ENCODE results near the gene ANKZF1.

ANKZF1 gene

DNA sequence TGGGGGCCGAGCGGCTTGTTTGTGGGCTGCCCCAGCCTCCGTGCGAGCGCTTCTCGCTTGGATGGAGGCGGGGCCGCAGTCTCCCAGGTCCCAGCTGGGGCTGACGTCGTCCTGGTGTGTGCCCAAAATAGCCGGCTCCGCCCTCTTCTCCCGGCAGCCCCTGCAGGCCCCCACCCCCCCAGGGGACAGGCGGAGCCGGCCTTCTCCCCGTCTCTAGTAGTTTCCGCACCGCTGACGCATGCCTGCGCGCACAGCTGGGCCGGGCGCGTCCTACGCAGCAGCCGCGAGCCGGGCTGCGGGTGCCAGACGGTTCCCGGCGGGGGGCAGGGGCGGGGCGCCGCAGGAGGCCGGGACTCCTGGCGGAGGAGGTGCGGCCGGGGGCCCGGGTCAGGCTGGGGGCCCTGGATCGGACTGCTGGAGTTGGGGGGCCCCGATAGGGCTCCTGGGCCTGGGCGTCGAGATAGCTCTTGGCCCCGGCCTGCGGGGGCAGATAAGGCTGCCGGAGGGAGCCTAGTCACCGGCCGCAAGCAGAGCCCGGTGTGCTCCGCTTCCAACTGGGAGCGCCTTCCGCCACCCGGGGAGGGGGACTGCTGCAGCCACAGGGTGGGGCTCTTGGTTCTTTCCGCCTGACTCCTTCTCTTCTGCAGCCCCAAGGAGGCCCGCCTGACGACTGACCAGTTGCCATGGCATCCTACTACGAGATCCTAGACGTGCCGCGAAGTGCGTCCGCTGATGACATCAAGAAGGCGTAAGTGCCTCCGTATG, 49.7 kb downstream of the ANKZF1 start, which contains the start of gene DNAJB2:
Gene DNAJB2 (plus strand): TSS at position 216 of the 765 bp plus-strand sequence. CDS start 468 bp downstream, at position 684.
- in situ Hi-C loops (cut with HindIII; ENCODE audit: low sequenced_read_pairs) = no loop called here

DNA sequence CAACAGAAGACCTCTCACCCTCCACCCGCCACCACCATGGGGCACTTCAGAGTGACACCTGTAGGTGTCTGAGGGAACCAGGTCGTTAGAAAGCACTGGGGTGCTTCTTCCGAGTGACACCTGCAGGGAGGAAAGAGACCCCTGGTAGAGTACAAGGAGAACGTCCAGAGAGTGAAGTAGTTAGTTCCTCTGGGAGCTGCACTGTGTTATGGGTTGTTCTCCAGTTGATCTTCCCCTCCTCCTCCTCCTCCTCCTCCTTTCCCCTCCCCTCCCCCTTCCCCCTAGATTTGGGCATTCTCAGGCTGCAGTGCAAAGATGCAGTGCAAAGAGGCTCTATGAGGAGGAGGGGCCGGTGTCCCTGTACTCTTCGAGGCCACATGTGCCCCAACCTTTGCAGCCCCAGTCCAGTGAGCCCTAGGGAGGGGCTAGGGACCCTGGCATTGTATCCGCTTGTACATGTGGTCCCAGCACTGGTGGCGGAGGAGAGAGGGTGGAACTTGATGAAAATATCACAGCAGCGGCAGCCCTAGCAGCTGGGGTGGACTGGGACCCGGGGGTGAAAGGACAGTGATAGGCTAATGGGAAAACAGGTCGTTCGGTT, 50.4 kb downstream of the ANKZF1 start:
- in situ Hi-C loops (cut with HindIII; ENCODE audit: low sequenced_read_pairs) = no loop called here

GRCh38 chr2:219280651-219281050, 51.0 kb downstream of the ANKZF1 start:
- in situ Hi-C loops (cut with HindIII; ENCODE audit: low sequenced_read_pairs) = no loop called here

DNA sequence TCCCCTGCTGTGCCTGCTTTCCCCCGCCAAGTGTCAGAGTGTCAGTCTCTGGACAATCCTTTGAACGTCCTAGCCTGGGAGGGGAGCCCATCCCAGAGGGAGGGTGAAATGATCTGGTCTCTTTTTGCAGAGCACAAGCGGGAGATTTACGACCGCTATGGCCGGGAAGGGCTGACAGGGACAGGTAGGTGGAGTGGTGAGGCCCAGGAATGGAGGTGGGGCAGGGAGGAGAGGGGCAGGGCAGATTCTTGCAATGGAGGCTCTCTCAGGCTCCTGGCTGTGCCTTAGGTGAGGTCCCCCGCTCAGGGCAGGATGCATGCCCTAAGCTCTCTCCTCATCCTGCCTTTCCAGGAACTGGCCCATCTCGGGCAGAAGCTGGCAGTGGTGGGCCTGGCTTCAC, 52.0 kb downstream of the ANKZF1 start:
- in situ Hi-C loops (cut with HindIII; ENCODE audit: low sequenced_read_pairs) = no loop called here

GRCh38 chr2:219282375-219282774, 52.8 kb downstream of the ANKZF1 start:
- in situ Hi-C loops (cut with HindIII; ENCODE audit: low sequenced_read_pairs) = no loop called here

DNA sequence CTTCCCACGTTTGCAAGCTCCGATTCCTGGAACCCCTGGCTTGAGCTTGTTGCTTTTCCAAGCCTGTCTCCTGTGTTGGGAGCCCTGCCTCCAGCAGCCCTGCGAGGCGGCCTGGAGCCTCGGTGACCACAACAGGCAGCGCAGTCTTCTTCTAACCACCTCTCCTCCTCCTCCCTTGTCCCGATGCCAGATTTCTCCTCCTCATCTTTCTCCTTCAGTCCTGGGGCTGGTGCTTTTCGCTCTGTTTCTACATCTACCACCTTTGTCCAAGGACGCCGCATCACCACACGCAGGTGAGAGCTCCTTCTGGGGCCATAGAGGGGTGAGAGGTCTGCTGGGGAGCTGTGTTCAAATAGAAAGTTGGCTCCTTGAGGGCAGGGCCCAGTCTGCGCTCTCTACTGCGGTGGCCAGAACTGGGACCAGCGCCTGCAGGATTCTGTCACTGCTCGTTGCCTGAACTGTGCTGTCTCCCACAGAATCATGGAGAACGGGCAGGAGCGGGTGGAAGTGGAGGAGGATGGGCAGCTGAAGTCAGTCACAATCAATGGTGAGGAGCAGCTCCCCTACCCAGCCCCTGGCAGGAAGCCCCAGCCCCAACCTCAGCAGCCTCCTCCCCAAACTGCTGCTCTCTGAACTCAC, 53.5 kb downstream of the ANKZF1 start:
- in situ Hi-C loops (cut with HindIII; ENCODE audit: low sequenced_read_pairs) = no loop called here

DNA sequence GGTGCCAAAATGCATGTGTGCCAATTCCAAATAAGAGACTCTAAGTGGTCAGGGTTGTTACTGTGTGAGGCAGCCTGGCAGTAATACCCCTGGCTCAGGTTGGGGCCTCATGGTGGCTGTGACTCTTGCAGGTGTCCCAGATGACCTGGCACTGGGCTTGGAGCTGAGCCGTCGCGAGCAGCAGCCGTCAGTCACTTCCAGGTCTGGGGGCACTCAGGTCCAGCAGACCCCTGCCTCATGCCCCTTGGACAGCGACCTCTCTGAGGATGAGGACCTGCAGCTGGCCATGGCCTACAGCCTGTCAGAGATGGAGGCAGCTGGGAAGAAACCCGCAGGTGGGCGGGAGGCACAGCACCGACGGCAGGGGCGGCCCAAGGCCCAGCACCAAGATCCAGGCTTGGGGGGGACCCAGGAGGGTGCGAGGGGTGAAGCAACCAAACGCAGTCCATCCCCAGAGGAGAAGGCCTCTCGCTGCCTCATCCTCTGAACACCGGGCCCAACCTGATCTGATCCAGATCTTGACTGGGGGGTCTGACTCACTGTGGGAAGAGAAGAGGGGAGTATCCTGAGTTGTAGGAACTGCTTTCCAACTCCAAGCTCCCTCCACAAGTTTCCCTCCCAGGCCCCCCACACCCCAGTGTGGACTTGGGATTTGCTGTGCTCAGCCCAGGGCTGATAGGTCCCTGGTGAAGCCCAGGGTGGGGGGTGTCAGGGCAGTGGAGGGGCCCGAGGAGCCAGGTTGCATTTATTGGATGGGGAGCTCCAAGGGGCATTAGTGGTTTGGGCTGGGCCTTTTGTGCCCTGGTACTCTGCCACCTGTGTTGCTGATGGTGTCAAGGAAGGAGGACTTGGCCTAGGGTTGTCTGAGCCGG, 55.1 kb downstream of the ANKZF1 start:
- in situ Hi-C loops (cut with HindIII; ENCODE audit: low sequenced_read_pairs) = no loop called here

DNA sequence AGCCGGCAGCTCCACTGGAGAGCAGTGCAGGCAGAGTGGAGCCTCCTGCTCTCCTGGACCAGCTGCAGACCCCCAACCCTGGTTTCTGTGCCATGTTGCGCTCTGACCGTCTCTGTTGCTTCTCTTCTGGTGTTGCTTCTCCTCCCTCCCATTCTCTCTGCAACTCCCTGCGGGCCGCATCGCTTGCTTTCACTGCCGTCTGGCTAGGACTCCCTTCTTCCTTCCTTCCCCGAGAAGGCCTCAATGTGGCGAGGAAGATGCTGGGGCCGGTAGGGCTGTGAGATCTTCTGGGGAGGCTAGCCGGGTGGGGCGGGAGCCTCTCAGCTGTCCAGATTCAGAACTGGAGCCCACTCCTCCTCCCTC, 55.7 kb downstream of the ANKZF1 start:
- in situ Hi-C loops (cut with HindIII; ENCODE audit: low sequenced_read_pairs) = no loop called here

GRCh38 chr2:219285894-219286425, 56.4 kb downstream of the ANKZF1 start:
- in situ Hi-C loops (cut with HindIII; ENCODE audit: low sequenced_read_pairs) = no loop called here
